D721Med (cell line): ENCODE measurements around the gene TXLNB.

ENCODE experiments used
- DNase-seq: peaks from one replicate; pipeline ENCODE4 v3.0.0; 2011; ENCODE audit warnings: low spot score; ENCODE audit not compliant: insufficient read length
- FAIRE-seq: peaks from 2 replicates; lab custom pipeline; 2011; peaks lifted over from hg19 to GRCh38; lab: Jason Lieb, UNC
- CTCF ChIP-seq: IDR thresholded peaks from 2 replicates; pipeline ENCODE4 v1.5.1; 2012; ENCODE audit warnings: mild to moderate bottlenecking, control low read depth; ENCODE audit not compliant: insufficient read depth; ENCODE audit errors: missing control alignments

The TXLNB gene

GRCh38 chr6:139313229-139313628, 21.4 kb upstream of the TXLNB start:
- no peak for TF ChIP-seq CTCF
- DNase-seq = no peak
- no peak for FAIRE-seq

GRCh38 chr6:139311831-139312230, 20.0 kb upstream of the TXLNB start:
- no peak for DNase-seq
- FAIRE-seq = no peak
- no peak for TF ChIP-seq CTCF

GRCh38 chr6:139308936-139309603, 17.3 kb upstream of the TXLNB start:
- DNase-seq (no peak), FAIRE-seq (no peak)
- no peak for TF ChIP-seq CTCF

- no peak for DNase-seq
- FAIRE-seq = no peak
- TF ChIP-seq CTCF = no peak
These were observed 16.6 kb upstream of the TXLNB start for GRCh38 chr6:139308286-139308916.

GRCh38 chr6:139306291-139306981, 14.6 kb upstream of the TXLNB start:
- FAIRE-seq = no peak
- no peak for TF ChIP-seq CTCF
- DNase-seq = no peak

GRCh38 chr6:139303185-139303584, 11.4 kb upstream of the TXLNB start:
- DNase-seq = no peak
- TF ChIP-seq CTCF = no peak
- FAIRE-seq = no peak
